Left lung (tissue), 10 donors: ENCODE measurements around the gene SNRPA. TPM values are rescaled to one million over a fixed set of nuclear protein-coding genes. Genes with fewer than 3 reads are reported as not detected.

Experiments
- ATAC-seq: fragments of 200-7000 bp; cut with Tn5 transposase; one replicate; pipeline ENCODE4 v1.9.1; 2020; ENCODE audit warnings: moderate library complexity
- DNase-seq, 4 donors: peaks; one replicate each; pipeline ENCODE4 v3.0.0-alpha.2; 2013 to 2020
- H3K27ac ChIP-seq, 2 donors: fragments of 200-600 bp; sonication (generic) in 1 of 2; one replicate each; pipeline versions ENCODE4 v1.5.0 to v1.8.0; 2020 to 2021
- H3K27me3 ChIP-seq, 2 donors: fragments of 200-600 bp; sonication (generic) in 1 of 2; one replicate each; pipeline versions ENCODE4 v1.5.0 to v1.8.0; 2020 to 2021
- H3K36me3 ChIP-seq, 2 donors: fragments of 200-600 bp; sonication (generic) in 1 of 2; one replicate each; pipeline versions ENCODE4 v1.5.0 to v1.8.0; 2020 to 2021
- H3K4me1 ChIP-seq, 2 donors: fragments of 200-600 bp; one replicate each; pipeline ENCODE4 v1.8.0; 2021
- H3K4me3 ChIP-seq, 2 donors: fragments of 200-600 bp; sonication (generic) in 1 of 2; one replicate each; pipeline versions ENCODE4 v1.5.0 to v1.8.0; 2020 to 2021; ENCODE audit warnings: mild to moderate bottlenecking in 1 of 2
- H3K9me3 ChIP-seq, 2 donors: fragments of 200-600 bp; sonication (generic) in 1 of 2; one replicate each; pipeline versions ENCODE4 v1.5.0 to v1.8.0; 2020 to 2021
- intact Hi-C, 2 donors: fragments of 100-400 bp; cut with DNase I; formaldehyde crosslinking; loops; one replicate each; pipeline versions ENCODE4 v1.11.2 to v1.14.2; 2022
- polyA plus RNA-seq, 6 donors: library from polyadenylated mRNA; unstranded; fragments of 120-200 nt; gene quantifications; one replicate each; pipeline ENCODE4 v1.2.1, GENCODE V29; 2013; ENCODE audit not compliant: insufficient read length in 6 of 6
- total RNA-seq, 2 donors: library from RNA; stranded (reverse); fragmentation: NEBNext Ultra II Directional; extraction: Animal tissue kit (Norgen Biotek cat#: 25700); gene quantifications; one replicate each; pipeline ENCODE4 v1.2.1, GENCODE V29; 2021
- TF ChIP-seq, protein P1 (sequence below), 2 donors: fragments of 200-600 bp; sonication (generic) in 1 of 2; IDR thresholded peaks; one replicate each; pipeline versions ENCODE4 v1.5.0 to v1.8.0; 2021; ENCODE audit warnings: antibody characterized with exemption in 2 of 2
- donor health status: DM: no; HTN: yes; CAD: no.
- donor health status: DM: no; HTN: no; CAD: no.

Gene SNRPA
- total and polyA plus RNA-seq, 8 donors, result 46.1 to 126 (median 112) TPM

DNA sequence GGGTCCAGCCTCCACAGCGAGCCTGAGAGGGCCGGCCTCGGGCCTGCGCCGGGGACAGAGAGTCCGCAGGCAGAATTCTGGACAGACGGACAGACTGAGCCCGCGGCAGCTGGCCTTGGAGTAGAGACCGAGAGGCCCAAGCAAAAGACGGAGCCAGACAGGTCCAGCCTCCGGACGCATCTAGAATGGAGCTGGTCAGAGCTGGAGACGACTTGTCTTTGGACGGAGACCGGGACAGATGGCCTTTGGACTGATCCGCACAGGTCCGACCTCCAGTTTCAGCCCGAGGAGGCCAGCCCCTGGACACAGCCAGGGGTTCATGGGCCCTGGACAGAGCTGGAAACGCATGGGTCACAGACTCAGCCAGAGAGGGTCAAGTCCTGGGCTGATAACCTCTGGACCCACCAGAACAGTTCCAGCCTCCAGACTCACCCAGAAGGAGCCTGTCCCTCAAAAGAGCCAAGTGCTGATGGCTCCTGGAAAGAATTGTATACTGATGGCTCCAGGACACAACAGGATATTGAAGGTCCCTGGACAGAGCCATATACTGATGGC lies 33.6 kb upstream of the SNRPA start:
- H3K27me3 ChIP-seq, result no peaks in the 10 kb centered on the region
- intact Hi-C loops, result no loop called here
- H3K27ac ChIP-seq, result peak overlapping the region; percentile 92 to 94
- no peaks in the 10 kb centered on the region for H3K9me3 ChIP-seq
- peaks cover 39 to 79% of the 10 kb centered on the region in 2 donors for H3K4me1 ChIP-seq
- TF ChIP-seq, protein P1, sequence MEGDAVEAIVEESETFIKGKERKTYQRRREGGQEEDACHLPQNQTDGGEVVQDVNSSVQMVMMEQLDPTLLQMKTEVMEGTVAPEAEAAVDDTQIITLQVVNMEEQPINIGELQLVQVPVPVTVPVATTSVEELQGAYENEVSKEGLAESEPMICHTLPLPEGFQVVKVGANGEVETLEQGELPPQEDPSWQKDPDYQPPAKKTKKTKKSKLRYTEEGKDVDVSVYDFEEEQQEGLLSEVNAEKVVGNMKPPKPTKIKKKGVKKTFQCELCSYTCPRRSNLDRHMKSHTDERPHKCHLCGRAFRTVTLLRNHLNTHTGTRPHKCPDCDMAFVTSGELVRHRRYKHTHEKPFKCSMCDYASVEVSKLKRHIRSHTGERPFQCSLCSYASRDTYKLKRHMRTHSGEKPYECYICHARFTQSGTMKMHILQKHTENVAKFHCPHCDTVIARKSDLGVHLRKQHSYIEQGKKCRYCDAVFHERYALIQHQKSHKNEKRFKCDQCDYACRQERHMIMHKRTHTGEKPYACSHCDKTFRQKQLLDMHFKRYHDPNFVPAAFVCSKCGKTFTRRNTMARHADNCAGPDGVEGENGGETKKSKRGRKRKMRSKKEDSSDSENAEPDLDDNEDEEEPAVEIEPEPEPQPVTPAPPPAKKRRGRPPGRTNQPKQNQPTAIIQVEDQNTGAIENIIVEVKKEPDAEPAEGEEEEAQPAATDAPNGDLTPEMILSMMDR (IDR thresholded peaks at IDR 0.05), result no peak
- ATAC-seq (no peak), DNase-seq (peak in 1 of 4 donors; percentile 14)
- peaks cover 0 to 19% of the 10 kb centered on the region in 2 donors for H3K36me3 ChIP-seq
- H3K4me3 ChIP-seq, result peak overlapping the region; percentile 61 to 91

DNA sequence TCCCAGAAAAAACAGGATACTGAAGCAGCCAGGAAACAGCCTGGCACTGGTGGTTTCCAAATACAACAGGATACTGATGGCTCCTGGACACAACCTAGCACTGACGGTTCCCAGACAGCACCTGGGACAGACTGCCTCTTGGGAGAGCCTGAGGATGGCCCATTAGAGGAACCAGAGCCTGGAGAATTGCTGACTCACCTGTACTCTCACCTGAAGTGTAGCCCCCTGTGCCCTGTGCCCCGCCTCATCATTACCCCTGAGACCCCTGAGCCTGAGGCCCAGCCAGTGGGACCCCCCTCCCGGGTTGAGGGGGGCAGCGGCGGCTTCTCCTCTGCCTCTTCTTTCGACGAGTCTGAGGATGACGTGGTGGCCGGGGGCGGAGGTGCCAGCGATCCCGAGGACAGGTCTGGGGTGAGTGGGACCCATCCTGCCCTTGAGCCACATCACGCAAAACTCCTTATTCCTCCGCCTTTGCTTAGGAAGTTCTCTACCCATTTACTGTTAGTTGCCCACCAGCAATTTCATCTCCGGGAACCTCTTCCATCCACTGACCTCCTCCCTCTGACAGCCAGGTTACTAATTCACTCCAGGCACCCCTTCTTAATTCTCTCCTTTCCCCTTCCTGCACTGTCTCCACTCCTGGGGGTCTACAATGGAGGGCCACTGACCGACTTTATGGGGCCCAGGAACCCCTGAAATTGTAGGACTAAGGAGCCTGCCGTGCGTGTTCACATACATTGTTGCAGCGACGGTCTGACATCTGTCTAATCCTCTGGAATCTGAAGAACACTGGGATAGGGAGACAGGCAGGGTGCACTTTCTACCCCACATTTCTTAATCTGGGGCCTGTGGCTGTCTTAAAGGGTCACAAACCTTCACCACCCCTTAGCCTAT lies 32.9 kb upstream of the SNRPA start:
- peaks cover 39 to 86% of the 10 kb centered on the region in 2 donors for H3K4me1 ChIP-seq
- TF ChIP-seq, protein P1 (IDR thresholded peaks at IDR 0.05), result no peak
- peak in 2 of 4 donors; percentile 11 to 83 for DNase-seq

DNA sequence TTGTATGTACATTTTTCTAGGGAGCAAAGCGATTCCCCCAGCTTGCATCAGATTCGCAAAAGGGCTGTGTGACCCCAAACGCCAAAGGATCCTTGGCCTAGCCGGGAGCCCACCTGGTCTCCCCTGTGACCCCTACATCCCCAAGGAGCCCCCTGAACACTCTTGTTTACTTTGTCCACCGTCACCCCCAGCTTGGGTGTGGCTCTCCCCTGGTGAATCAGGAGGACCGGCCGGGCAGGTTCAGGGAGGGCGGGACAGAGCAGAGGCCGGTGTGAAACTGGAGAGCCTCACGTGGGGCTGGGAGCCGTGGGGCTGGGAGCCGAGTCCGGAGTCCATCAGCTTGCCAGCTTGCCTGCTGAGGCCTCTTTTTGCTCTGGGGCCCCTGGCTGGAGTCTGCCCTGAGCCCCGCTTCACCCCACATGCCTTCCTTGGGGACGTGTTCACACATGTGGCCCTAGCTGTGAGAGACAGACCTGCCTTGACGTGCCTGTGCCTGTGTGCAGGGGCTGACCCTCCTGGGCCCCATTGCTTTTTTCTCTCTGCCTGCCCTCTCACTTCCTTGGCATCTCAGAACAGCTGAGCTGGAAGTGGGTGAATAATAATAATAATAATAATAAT lies 32.1 kb upstream of the SNRPA start:
- DNase-seq, result peak; percentile 27 to 93 (median 78)
- peak overlapping the region; percentile 92 to 94 for H3K27ac ChIP-seq
- H3K36me3 ChIP-seq, result peaks cover 0 to 21% of the 10 kb centered on the region in 2 donors
- no peaks in the 10 kb centered on the region for H3K27me3 ChIP-seq
- TF ChIP-seq, protein P1 (IDR thresholded peaks at IDR 0.05), result no peak
- peak overlapping the region; percentile 61 to 91 for H3K4me3 ChIP-seq
- ATAC-seq, result peak; percentile 32
- H3K4me1 ChIP-seq, result peaks cover 39 to 89% of the 10 kb centered on the region in 2 donors
- H3K9me3 ChIP-seq, result no peaks in the 10 kb centered on the region
- intact Hi-C loops, result no loop called here

More for the DNA sequence above, 32.9 kb upstream of the SNRPA start:
- Histone ChIP-seq H3K27me3 (no peaks in the 10 kb centered on the region), H3K36me3 (peaks cover 0 to 16% of the 10 kb centered on the region in 2 donors), H3K9me3 (no peaks in the 10 kb centered on the region), H3K27ac (peak overlapping the region; percentile 92 to 94), H3K4me3 (peak overlapping the region; percentile 61 to 91)
- no peak for ATAC-seq
- intact Hi-C loops, result no loop called here

DNA sequence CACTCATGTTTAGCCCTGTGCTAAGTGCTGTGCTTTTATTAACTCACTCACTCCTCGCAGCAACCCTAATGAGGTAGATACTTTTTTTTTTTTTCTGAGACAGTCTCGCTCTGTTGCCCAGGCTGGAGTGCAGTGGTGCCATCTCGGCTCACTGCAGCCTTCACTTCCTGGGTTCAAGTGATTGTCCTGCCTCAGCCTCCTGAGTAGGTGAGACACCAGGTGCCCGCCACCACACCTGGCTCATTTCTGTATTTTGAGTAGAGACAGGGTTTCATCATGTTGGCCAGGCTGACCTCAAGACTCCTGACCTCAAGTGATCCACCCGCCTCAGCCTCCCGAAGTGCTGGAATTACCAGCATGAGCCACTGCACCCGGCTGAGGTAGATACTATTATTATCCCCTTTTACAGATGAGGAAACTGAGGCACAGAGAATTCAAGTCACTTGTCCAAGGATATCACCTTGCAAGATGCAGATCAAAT lies 31.5 kb upstream of the SNRPA start:
- H3K4me3 ChIP-seq, result peak overlapping the region; percentile 61 to 91
- H3K4me1 ChIP-seq, result peaks cover 36 to 89% of the 10 kb centered on the region in 2 donors
- peak overlapping the region; percentile 92 to 94 for H3K27ac ChIP-seq
- no peak for ATAC-seq
- H3K9me3 ChIP-seq, result no peaks in the 10 kb centered on the region
- TF ChIP-seq, protein P1 (IDR thresholded peaks at IDR 0.05), result no peak
- DNase-seq, result no peak
- intact Hi-C loops, result no loop called here
- H3K27me3 ChIP-seq, result no peaks in the 10 kb centered on the region
- H3K36me3 ChIP-seq, result peaks cover 0 to 26% of the 10 kb centered on the region in 2 donors
